Effector memory CD8-positive, alpha-beta T cell (primary cell): ENCODE results near the gene ASB2.

Experiments
- ATAC-seq: fragments of 150-1000 bp; cut with Tn5 transposase; replicated peaks from 2 replicates; pipeline ENCODE4 v1.10.0; 2021; ENCODE audit warnings: mild to moderate bottlenecking, moderate library complexity
- DNase-seq, 3 experiments: peaks; one replicate each; pipeline ENCODE4 v3.0.0; 2021
- H3K27ac Mint-ChIP-seq, 2 donors: one replicate each; pipeline ENCODE4 v1.8.0; 2022; ENCODE audit warnings: mild to moderate bottlenecking in 2 of 2, mixed read lengths in 2 of 2, moderate library complexity in 2 of 2
- H3K27me3 Mint-ChIP-seq, 2 donors: one replicate each; pipeline ENCODE4 v1.8.0; 2022; ENCODE audit warnings: mixed read lengths in 2 of 2
- H3K36me3 Mint-ChIP-seq: one replicate; pipeline ENCODE4 v1.8.0; 2022; ENCODE audit warnings: mild to moderate bottlenecking, moderate library complexity, mixed read lengths; ENCODE audit not compliant: insufficient read depth
- H3K4me1 Mint-ChIP-seq, 2 donors: one replicate each; pipeline ENCODE4 v1.8.0; 2022; ENCODE audit warnings: low read depth in 2 of 2, mixed read lengths in 2 of 2
- H3K4me3 Mint-ChIP-seq, 2 donors: one replicate each; pipeline ENCODE4 v1.8.0; 2022; ENCODE audit warnings: mild to moderate bottlenecking in 2 of 2, mixed read lengths in 2 of 2, moderate library complexity in 2 of 2
- H3K9me3 Mint-ChIP-seq, 2 donors: one replicate each; pipeline ENCODE4 v1.8.0; 2022; ENCODE audit warnings: mixed read lengths in 2 of 2

Gene ASB2

DNA sequence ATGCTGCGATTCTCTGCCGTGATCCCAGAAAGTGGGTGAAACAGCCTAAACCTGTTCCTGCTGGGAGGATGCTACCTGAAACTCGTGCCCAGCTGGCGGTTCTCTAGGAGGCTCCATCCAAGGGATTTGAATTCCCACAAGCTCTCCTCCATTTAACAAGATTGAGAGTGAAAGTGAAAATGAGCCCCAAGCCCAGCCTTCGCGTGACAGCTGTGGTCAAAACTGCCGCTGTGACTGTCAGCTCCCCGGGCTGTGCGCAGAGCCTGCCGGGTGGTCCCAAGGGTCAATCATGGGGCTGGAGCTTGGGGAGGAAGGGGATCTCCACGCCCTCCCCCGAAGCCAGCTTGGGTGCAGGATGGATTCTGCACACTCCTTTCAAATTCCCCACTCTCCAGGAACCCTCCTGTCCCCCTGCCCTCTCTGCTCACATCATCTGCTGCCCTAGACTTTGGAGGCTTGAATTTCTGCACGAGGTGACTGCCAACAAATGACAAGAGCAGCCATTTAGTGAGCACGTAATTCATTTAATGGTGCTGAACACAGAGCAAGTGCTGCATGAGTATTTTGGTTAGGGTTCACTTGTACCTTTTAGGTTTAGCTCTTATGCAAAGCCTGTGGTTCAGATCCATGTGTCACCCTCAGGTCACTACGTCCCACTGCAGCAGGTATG is 5.3 kb downstream of the ASB2 start:
- H3K4me3 Mint-ChIP-seq, result peak overlapping the region; percentile 87 to 89
- peak; percentile 32 to 47 (median 33) for DNase-seq
- peaks cover 28 to 32% of the 10 kb centered on the region in 2 donors for H3K4me1 Mint-ChIP-seq
- no peaks in the 10 kb centered on the region for H3K36me3 Mint-ChIP-seq
- peak overlapping the region; percentile 90 to 94 for H3K27ac Mint-ChIP-seq
- peak; percentile 70 for ATAC-seq
- H3K9me3 Mint-ChIP-seq, result no peaks in the 10 kb centered on the region
- no peaks in the 10 kb centered on the region for H3K27me3 Mint-ChIP-seq

DNA sequence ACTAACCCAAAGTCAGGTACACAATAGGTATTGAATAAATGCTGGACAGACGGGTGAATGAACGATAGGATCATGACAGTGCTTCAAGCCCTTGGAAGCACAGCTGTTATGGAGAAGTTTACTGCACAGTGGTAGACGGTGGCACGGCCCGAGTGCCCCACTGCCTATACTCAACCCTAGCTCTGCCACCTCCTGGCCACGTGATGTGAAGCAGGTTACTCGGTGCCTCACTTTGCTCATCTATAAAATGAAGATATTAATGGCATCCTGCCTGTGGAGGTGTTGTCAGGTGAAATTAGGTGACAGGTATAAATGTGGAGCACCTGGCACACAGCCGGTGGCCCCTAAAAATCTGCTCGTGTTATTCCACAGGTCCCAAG is 5.8 kb downstream of the ASB2 start:
- Mint-ChIP-seq H3K27ac (peak overlapping the region; percentile 90 to 94), H3K9me3 (no peaks in the 10 kb centered on the region), H3K27me3 (no peaks in the 10 kb centered on the region), H3K4me1 (peaks cover 27 to 30% of the 10 kb centered on the region in 2 donors), H3K36me3 (no peaks in the 10 kb centered on the region), H3K4me3 (peak overlapping the region; percentile 87 to 89)
- DNase-seq (peak; percentile 69 to 73 (median 70)), ATAC-seq (peak; percentile 94)

DNA sequence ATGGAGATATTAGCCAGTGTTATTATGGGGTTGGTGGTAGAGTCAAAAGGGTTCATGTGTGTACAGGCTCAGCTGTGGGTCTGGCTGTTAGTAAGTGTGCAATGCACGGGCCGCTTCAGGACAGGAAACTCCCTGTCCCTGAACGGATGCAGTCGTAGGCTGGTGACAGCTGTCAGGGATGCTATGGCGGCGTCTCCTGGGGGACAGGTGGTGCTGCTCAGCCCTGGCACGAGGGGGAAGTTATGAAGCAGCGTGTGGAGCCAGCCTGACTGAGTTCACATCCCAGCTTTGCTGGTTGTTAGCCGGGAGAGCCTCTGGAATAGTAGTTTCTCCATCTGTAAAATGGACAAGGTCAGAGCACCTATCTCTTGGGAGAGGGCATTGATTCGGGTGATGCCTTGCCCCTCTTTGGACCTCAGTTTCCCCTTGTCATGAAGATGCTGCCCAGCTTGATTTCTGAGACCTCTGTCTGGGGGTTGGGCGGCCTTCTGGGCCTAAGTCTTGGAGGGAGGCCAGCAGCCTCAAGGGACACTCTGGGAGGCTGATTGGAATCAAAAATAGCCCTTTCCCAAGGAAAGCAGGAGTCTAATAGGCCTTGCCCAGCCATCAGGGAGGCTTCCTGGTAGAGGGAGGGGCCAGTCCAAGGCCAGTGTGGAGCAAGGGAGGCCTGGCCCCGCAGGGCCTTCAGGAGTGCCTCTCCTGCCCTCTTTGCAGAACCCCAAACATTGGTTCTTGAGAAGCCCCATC is 7.1 kb downstream of the ASB2 start:
- DNase-seq (no peak), ATAC-seq (no peak)
- Mint-ChIP-seq H3K9me3 (peaks cover 4 to 10% of the 10 kb centered on the region in 2 donors), H3K27me3 (no peaks in the 10 kb centered on the region), H3K4me3 (no peak overlapping the region), H3K4me1 (peaks cover 37 to 41% of the 10 kb centered on the region in 2 donors), H3K36me3 (no peaks in the 10 kb centered on the region), H3K27ac (peak overlapping the region; percentile 30 to 44)

DNA sequence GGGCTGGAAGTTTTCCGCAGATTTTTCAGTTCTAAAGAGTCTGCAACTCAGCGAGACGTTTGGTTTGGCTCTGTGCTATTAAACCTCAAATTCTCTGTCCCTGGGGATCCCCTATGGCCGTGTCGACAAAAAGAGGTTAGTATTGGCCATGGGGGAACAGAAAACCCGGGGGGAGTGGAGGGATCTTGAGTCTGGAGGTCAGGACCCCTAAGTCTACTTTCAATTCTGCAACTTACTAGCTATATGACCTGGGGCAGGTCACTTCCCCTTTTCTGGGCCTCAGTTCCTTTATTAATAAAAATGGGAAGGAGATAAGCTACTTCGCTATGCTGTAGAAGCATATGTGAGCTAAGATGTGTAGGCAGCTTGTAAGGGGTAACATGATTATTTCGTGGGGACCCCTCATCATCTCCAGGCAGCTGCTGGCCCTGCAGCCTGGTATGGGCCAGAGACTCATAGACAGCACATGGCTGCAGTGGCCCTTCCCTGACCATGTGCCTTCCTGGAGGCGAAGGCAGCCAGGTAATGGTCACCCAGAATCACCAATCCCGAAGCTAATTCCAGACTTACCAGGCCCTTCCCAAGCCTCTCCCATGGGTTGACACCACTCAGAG is 8.6 kb downstream of the ASB2 start:
- peaks cover 4 to 10% of the 10 kb centered on the region in 2 donors for H3K9me3 Mint-ChIP-seq
- no peaks in the 10 kb centered on the region for H3K27me3 Mint-ChIP-seq
- H3K4me3 Mint-ChIP-seq, result no peak overlapping the region
- ATAC-seq, result no peak
- no peak for DNase-seq
- peaks cover 48 to 56% of the 10 kb centered on the region in 2 donors for H3K4me1 Mint-ChIP-seq
- H3K36me3 Mint-ChIP-seq, result peaks cover 9% of the 10 kb centered on the region
- H3K27ac Mint-ChIP-seq, result peak overlapping the region; percentile 35 to 44

DNA sequence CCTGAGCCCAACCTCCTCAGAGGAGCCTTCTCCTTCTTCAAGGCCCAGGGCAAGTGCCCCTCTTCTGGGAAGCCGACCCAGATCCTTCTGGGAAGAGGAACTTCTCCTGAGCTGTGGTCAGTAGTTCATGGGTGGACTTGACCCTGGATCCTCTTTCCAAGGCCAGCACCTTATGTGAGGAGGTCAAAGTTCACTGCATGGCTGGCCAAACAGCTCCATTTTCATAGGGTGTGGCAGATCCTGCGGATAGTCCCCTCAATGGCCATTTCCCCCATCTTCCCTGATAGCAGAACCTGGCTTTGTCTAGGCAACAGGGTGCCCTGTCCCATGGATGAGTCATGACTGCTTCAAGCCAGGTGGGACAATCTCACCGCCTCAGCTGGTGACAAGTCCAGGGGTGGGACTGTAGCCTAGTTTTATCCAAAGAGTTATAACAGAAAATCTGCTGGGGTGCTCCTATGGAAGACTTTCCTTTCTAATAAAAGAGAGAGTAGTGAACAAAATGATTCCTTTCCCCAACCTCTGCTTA is 10.4 kb downstream of the ASB2 start:
- H3K27ac Mint-ChIP-seq, result peak overlapping the region in 1 of 2 donors; percentile 100

DNA sequence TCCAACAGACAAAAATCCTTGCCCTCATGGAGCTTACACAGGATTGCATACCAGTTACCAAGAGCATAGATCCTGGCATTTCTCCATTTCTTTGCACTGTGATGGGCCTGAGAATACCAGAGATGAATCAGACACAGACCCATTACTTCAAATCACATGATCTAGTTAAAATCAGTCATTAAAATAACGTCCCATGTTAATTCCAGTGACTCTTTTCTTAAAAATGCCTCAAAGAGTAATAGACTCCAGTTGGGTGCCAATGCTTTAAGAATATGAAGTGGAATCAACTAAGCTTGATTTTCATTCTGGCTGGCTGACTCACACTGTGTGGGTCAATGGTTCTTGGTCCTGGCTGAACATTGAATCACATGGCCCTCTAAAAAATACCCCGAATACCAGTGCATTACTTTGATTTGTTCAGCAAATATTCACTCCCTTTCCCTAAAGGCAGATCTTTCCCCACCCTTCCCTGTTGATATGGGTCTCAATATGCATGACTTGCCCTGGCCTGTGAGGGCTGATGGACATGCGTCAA is 11.0 kb downstream of the ASB2 start:
- Mint-ChIP-seq H3K27me3 (no peaks in the 10 kb centered on the region), H3K4me3 (peak overlapping the region; percentile 13 to 28), H3K27ac (peak overlapping the region; percentile 97 to 100), H3K36me3 (peaks cover 17% of the 10 kb centered on the region), H3K9me3 (peaks cover 4 to 10% of the 10 kb centered on the region in 2 donors), H3K4me1 (peaks cover 52 to 56% of the 10 kb centered on the region in 2 donors)
- no peak for DNase-seq
- ATAC-seq, result no peak

More for the DNA sequence above, 10.4 kb downstream of the ASB2 start:
- H3K4me3 Mint-ChIP-seq, result peak overlapping the region in 1 of 2 donors; percentile 13
- H3K27me3 Mint-ChIP-seq, result no peaks in the 10 kb centered on the region
- peaks cover 54 to 58% of the 10 kb centered on the region in 2 donors for H3K4me1 Mint-ChIP-seq
- no peak for ATAC-seq
- no peak for DNase-seq
- H3K9me3 Mint-ChIP-seq, result peaks cover 4 to 10% of the 10 kb centered on the region in 2 donors
- H3K36me3 Mint-ChIP-seq, result peaks cover 17% of the 10 kb centered on the region

DNA sequence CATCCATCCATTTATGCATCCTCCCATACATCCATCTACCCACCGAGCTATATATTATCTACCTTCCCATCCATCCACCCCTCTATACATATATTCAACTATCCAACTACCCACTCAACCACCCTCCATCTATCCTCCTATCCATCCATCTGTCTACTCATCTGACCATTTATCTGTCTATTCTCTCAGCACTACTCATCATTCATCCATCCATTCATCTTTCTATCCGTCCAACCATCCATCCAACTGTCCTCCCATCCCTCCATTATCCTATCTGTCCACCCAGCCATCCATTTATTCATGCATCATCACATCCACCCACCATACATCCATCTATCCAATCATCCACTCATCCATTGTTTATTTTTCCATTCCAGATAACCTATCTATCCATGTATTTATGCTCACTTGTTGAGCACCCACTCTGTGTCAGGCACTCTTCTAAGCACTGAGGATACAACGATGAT is 11.5 kb downstream of the ASB2 start:
- peaks cover 17% of the 10 kb centered on the region for H3K36me3 Mint-ChIP-seq
- ATAC-seq, result no peak
- H3K27ac Mint-ChIP-seq, result peak overlapping the region; percentile 97 to 100
- H3K9me3 Mint-ChIP-seq, result peaks cover 4 to 10% of the 10 kb centered on the region in 2 donors
- H3K27me3 Mint-ChIP-seq, result no peaks in the 10 kb centered on the region
- no peak for DNase-seq
- peak overlapping the region in 1 of 2 donors; percentile 28 for H3K4me3 Mint-ChIP-seq
- H3K4me1 Mint-ChIP-seq, result peaks cover 56 to 59% of the 10 kb centered on the region in 2 donors

DNA sequence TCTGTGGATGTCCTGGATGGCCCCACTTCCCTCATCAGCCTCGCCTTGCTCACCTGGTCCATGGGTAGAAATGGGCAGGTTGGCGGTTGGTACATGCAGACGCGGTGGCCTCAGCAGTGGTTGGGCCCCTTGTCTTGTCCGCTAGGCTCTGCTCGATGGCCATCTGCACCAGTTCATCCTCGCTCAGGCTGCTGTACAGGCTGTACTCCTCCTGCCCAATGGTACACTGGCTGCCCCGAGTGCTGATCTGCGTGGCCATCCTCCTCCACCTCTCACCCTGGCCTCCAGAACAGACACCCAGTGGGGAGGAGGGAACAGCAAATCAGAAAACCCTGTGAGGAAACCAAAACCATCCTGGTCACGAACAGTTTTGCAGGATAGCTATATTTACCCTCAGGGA is 12.1 kb downstream of the ASB2 start:
- H3K36me3 Mint-ChIP-seq, result peaks cover 20% of the 10 kb centered on the region
- H3K4me3 Mint-ChIP-seq, result peak overlapping the region; percentile 9 to 28
- ATAC-seq (no peak), DNase-seq (no peak)
- H3K27me3 Mint-ChIP-seq, result no peaks in the 10 kb centered on the region
- H3K4me1 Mint-ChIP-seq, result peaks cover 62 to 65% of the 10 kb centered on the region in 2 donors
- H3K9me3 Mint-ChIP-seq, result peaks cover 4 to 10% of the 10 kb centered on the region in 2 donors
- H3K27ac Mint-ChIP-seq, result peak overlapping the region; percentile 97 to 100

DNA sequence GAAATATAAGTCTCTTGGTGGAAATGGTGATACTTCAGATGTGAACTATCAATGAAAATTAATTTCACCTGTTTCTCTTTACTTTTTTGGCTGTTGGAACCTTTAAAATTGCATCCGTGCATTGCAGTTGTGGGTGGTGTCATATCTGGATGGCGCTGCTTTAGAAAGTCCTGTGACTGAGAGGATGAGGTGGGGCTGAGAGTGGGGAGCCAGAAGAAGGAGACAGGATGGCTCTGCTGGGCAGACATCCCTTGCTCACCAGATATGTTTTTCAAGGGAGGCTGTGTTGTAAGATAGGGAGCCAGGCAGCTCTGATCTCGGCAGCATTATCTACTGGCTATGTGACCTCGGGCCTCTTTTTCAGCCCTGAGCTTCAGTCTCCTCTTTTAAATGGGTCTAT is 12.7 kb downstream of the ASB2 start:
- peaks cover 26% of the 10 kb centered on the region for H3K36me3 Mint-ChIP-seq
- peaks cover 4 to 10% of the 10 kb centered on the region in 2 donors for H3K9me3 Mint-ChIP-seq
- H3K27me3 Mint-ChIP-seq, result no peaks in the 10 kb centered on the region
- H3K27ac Mint-ChIP-seq, result peak overlapping the region; percentile 97 to 100
- peaks cover 65 to 67% of the 10 kb centered on the region in 2 donors for H3K4me1 Mint-ChIP-seq
- H3K4me3 Mint-ChIP-seq, result peak overlapping the region; percentile 55 to 83
- ATAC-seq, result no peak
- no peak for DNase-seq

DNA sequence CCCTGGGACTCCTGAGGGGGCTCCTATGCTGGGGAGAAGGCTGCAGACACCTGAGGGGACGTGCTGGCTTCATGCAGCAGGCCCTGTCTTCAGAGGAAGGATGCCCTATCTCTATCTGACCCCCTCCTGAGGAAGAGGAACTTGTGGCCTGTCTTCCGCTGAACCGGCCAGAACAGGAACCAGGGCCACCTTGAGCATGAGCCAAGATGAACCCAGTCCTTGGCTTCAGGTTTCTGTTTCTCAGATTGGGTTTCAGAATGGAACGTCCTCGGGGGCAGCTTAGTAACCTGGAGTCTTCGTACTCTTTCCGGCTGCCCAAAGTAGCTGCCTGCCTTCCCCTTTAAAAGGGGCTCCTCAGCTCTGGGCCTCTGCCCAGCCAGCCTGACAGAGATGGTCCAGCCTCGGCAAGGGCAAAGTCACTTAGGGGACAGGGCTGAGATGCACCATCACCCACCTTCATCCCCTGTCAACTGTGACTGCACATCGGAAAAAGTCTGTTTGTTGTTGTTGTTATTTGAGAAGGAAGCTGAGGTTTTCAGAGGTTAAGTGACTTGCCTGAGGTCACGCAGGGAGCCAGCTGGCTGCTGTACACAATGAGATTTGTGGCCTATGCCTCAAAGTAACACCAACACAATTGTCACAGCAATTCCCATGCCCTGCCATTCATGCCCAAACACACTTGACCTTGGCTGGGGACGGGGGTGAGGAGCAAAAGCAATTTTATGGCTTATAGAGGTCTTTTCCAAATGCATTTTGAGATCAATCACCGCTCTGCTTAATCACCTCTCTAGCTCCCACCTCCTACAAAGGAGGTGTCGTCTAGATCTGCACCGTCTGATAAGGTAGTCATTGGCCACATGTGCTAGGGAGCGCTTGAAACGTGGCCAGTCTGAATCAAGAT is 13.4 kb downstream of the ASB2 start:
- DNase-seq, result peak; percentile 55 to 62 (median 58)
- no peaks in the 10 kb centered on the region for H3K27me3 Mint-ChIP-seq
- peaks cover 71% of the 10 kb centered on the region in 2 donors for H3K4me1 Mint-ChIP-seq
- H3K9me3 Mint-ChIP-seq, result peaks cover 4 to 10% of the 10 kb centered on the region in 2 donors
- peak; percentile 56 for ATAC-seq
- H3K36me3 Mint-ChIP-seq, result peaks cover 32% of the 10 kb centered on the region
- peak overlapping the region; percentile 55 to 83 for H3K4me3 Mint-ChIP-seq
- H3K27ac Mint-ChIP-seq, result peak overlapping the region; percentile 97 to 100

DNA sequence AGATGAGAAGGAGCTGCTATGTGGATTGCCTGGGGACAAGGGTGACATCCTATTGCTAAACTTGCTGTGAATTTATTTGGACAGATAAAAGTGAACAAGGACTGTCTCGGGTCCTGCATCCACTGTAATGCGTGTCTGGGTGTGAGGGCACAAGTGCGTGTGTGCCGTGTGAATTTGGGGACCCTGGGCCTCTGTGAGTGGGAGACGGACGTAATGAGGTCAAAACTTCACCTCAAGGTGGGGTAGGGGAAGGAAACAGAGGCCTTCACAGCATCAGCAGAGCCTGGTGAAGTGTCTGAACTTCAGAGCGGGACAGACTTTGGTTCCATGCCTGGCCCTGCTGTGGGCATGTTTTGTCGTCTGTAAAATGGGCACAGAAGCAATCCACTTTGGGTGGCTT is 14.8 kb downstream of the ASB2 start:
- H3K4me3 Mint-ChIP-seq, result peak overlapping the region; percentile 55 to 60

DNA sequence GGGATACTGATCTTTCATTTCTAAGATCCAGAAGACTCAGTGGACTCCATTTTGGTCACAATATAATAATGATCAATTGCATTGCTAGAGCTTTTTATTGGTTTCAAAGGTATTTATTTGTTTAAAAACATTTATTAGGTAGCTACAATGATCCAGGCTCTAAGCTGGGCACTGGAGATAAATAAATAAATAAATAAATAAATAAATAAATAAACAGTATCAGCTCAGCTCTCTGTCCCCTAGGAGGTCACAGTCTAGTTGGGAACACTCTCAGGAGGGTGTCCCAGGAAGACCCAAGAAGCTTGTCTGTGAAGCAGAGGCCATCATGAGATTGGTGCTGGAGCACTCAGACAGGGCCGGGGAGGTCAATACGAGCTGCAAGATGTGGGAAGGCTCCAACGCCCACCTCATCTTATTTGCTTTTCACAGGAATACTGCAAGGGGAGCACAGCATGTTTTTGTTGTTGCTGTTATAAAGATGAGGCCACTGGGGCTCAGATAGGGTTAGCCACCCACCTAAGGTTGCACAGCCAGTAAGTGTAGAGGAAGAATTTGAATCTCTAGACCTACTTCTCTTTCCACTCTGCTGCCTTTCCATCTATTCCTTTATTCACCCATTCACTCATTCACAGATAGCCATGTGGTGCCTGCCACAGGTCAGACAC is 15.5 kb downstream of the ASB2 start:
- Mint-ChIP-seq H3K9me3 (peaks cover 4 to 10% of the 10 kb centered on the region in 2 donors), H3K36me3 (peaks cover 37% of the 10 kb centered on the region), H3K27ac (peak overlapping the region; percentile 97 to 100), H3K4me3 (peak overlapping the region; percentile 60 to 95), H3K4me1 (peaks cover 87% of the 10 kb centered on the region in 2 donors), H3K27me3 (no peaks in the 10 kb centered on the region)
- DNase-seq (no peak), ATAC-seq (no peak)

More for the DNA sequence above, 14.8 kb downstream of the ASB2 start:
- Mint-ChIP-seq H3K9me3 (peaks cover 4 to 10% of the 10 kb centered on the region in 2 donors), H3K4me1 (peaks cover 81 to 82% of the 10 kb centered on the region in 2 donors), H3K27me3 (no peaks in the 10 kb centered on the region), H3K36me3 (peaks cover 34% of the 10 kb centered on the region), H3K27ac (peak overlapping the region; percentile 97 to 100)
- ATAC-seq (no peak), DNase-seq (no peak)
